ENCODE measurements around the gene TENM4.

Gene TENM4

DNA sequence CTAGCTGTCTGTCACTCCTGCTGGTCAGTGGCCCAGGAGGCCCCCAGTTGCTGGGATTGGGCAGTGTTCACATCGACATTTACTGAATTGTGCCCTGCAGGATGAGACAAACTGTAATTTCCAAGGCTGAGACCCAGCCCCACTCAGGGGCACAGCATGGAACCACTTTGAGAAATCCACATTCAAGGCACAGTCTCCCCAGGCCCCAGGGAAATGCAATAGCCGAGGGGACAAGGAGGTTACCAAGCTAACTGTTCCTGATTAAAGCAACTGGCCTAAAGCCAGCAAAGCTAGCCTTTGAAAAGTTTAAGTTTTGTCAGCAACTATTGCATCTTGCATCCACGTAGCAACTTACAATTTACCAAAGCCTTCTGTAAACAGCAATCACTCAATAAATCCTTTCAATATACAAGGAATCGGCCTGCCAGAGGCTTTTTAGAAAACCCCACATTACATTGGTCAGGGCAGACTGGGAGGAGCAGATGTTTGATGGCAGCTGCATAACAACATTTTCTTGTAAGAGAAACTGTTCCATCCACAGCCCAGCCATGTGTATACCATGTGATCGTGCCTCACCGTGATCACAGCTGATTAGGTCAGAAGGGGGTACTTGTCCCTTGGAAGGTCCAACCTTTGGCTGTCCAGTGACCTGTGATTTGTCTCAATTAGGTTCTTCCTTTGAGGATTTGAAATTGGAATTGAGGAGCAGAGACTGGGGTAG, 103.9 kb downstream of the TENM4 start:
- no peak for DNase-seq

DNA sequence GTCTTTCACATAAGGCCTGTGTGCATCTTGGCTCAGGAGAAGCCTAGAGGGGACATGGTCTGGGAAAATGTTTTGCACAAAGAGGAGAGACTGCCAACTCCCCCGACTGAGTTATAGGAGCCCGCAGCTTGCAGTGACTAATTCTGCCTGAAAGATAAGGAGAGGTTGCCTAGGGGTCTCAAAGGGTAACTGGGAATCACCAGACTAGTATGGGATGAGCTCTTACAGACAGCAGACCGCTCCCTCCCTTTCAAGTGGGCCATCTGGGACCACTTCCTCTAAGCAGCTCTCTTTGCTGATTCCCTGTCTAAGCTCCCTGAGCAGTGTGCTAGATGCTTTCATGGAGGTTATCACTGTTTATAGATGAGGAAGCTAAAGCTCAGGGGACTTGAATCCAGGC, 105.1 kb downstream of the TENM4 start:
- DNase-seq: no peak

GRCh38 chr11:79333355-79333754, 107.5 kb downstream of the TENM4 start:
- DNase-seq: no peak

- no peak for DNase-seq
Measured at GRCh38 chr11:79332017-79332416, 108.8 kb downstream of the TENM4 start.

DNA sequence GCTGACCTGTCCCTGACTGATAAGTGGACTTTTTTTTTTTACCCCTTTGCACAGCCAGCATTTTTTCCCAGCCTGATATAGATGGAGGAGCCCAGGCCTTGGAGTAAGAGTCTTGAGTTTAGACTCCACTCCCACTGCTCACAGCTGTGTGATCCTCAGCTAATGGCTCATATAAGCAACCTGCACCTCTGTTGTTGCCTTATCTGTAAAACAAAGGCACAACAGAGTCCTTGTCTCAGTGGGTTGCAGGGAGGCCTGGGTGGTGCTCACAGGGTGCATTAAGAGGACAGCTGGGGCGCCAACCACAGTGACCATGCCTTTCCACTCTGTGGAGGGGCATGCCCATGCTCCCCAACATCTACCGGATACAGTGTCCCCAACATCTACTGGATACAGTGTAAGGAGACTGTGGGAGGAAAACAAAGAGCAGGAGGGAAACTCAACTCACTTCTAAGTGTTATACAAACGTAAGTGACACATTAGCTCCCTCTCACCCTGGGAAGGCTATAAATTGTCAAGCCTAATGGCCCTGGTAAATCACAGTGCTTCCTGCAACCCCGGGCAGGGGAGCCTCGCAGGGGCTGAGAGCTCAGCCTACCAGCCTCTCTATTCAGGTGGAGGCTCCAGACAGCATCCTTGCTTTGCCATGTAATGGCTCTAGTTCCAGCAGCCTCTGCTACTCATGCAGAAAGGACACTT, 109.5 kb downstream of the TENM4 start:
- no peak for DNase-seq

GRCh38 chr11:79330651-79331050, 110.2 kb downstream of the TENM4 start:
- DNase-seq: no peak

DNA sequence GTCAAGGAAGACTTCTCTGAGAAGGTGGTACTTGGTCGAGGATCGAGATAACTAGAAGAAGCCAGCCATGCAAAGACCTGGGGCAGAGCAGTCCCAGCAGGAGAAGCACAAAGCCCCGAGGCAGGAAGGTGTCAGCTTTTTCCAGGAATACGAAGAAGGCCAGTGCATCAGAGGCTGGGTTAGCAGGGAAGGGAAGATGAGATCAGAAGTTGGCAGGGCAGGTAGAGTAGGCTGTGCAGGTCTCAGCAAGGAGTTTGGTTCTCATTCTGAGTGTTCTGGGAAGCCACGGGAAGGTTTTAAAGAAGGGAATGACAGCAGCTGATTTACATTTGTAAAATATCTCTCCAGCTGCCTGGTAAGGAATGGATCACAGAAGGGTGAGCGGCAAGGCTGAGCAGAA, 111.3 kb downstream of the TENM4 start:
- no peak for DNase-seq

- no peak for DNase-seq
Measured at GRCh38 chr11:79328402-79328801, 112.4 kb downstream of the TENM4 start.

GRCh38 chr11:79325851-79326250, 115.0 kb downstream of the TENM4 start:
- DNase-seq: no peak

- DNase-seq: no peak
Measured at GRCh38 chr11:79321263-79321662, 119.6 kb downstream of the TENM4 start.

DNA sequence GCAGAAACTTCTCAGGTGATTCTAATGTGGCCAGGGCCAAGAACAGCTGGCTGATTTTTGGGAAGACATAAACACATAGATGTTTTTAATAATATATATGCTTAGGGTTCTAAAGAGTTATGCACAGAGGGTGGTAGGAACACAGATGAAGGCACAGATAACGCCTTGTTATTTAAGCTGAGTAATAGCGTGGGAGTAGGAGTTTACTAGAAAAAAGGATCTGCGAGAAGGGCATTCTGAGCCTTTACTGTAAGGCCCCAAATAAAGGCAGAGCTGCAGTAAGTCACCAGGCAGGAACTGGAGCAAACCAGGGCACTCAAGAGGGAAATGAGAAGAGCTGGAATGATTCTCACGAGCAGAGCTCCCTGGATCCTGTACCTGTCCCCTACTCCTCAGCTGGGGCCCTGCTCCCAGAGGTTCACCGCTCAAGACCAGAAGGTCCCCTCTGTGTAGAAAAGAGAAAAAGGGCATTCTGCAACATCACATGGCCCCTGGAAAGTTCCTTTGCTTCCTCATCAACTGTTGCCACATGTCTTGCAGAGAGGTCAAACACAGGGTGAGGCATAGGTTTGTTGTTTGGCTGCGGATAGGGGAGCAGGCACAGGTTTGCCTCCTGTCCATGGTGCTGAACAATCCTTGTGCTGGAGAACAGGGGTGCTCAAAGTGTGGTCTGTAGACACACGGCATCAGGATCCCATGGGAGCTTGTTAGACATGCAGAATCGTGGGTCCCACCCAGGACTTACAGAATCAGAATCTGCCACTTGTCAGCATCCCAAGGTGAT, 125.7 kb downstream of the TENM4 start:
- no peak for DNase-seq

- DNase-seq: no peak
Measured at GRCh38 chr11:79313530-79313913, 127.3 kb downstream of the TENM4 start.

GRCh38 chr11:79312617-79313529, 128.0 kb downstream of the TENM4 start:
- no peak for DNase-seq

DNA sequence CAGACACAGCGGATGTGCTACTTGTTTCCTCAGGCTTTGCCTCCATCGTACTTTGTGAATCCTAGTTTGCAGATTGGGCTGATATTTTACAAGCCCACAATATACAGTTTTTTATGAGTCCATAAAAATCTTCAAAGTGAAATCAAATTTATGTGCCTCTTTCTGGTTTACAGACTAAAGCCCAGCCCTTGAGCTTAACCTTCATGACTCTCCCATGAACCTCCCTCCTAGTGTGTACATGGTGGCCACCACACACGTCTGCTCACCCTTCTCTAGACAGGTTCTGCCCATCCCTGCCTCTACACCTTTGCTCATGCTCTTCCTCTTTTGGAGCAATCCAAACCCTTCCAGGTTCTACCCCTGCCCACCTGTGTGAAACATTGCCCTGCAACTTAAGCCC, 129.4 kb downstream of the TENM4 start:
- no peak for DNase-seq

DNA sequence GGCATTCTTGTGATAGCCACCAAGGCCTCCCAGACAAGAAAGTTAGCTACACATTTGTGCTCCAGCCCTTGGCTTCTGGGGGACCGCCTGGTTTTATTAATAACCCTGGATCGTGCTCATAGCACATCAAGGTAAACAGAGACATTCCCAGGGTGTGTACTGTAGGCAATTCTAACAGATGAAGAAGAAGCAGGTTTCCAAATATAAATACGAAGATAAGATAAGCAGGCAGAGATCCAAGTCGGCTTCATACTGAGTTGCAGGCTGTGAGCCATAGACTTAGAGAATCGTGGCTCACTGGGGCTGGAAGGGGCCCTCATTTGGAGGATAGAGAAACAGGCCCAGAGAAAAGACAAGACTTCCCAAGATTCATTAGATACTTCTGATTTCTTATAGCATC, 131.4 kb downstream of the TENM4 start:
- DNase-seq: no peak

- no peak for DNase-seq
Measured at GRCh38 chr11:79308429-79308828, 132.4 kb downstream of the TENM4 start.

DNA sequence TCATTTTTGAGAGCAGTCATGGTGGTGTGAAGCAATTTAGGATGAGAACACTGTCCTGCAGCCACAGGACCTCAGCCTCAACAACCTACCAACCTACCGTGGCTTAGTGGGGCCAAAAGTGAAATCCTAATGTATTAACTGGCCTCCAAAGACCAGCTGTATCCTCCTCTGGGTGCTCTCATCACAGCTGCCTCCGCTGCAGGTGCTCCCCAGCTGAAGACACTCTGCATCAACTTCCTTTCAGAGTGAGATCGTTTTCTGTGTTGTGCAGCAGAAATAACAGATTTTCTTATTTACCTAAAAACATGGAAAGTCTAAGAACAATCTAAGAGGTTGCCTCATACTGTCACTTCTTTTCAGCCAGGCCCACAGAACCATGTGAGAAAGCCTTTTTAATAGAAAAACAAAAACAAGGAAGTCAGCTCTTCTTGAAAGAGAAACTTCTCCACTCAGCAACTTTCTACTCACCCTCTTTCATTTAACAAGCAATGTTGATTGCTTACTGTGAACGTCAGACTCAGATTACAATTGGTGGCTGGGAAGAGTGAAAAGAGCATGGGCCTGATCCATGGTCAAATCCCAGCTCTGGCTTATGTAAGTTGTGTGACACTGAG, 136.1 kb downstream of the TENM4 start:
- DNase-seq: no peak

GRCh38 chr11:79296141-79296540, 144.7 kb downstream of the TENM4 start:
- DNase-seq: no peak

DNA sequence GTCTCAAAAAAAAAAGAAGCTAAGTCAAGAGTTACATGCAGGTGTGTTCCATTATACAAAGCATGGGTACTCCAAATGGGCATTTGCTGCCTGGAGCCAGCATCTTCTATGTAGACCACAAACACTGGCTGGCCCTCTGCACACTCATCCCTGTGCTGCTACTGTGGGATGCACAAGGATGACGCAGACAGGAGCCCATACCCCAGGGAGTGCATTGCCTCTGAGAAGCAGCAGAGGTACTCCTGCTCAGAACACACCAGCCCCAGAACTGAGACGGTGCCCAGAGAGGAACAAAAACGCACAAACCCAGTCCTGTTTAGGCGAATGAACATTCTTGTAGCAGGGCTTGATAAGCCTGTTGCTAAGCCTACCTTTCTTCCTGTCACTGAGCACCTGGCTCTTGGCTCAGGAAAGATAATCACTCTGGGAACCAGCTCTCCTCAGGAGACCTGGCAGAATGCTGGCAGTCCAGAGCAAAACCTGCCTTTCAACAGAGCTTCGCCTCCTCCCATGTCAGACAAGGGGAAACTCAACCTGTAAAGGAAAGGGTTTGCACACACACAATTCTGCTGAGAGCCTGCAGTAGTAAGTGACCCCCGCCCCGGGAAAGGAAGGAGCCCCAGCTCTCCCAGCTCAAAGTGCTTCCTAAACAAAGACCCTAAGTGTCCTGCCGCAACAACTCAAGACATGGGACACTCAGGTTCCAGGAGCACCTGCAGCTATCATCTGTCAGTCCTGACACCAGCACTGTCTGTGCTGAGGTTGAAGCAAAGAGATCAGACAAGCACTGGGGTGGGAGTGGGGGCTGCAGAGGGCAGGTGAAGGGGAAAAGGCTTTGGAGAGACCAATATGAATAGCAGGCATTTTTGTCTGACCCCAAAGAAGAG, 145.7 kb downstream of the TENM4 start:
- no peak for DNase-seq

- DNase-seq: no peak
Measured at GRCh38 chr11:79291948-79292347, 148.9 kb downstream of the TENM4 start.

GRCh38 chr11:79290761-79291160, 150.1 kb downstream of the TENM4 start:
- no peak for DNase-seq
